ENCODE data around the gene RPL36.

GRCh38 chr19:5645409-5645808 lies 44.7 kb upstream of the RPL36 start:
- TF ChIP-seq CTCF (conservative IDR thresholded peaks at IDR 0.05; ENCODE audit: low read length) (no peak), EZH2phosphoT487 (IDR thresholded peaks at IDR 0.05; ENCODE audit: borderline replicate concordance) (no peak)

Measured in Loucy (cell line).